K562 (cell line): ENCODE results near the gene TRNP1. TPM values are rescaled to one million over a fixed set of nuclear protein-coding genes. Genes with fewer than 3 reads are reported as not detected.

ENCODE experiments used
- ATAC-seq: fragments of 200-7000 bp; cut with Tn5 transposase; 3 replicates; pipeline ENCODE4 v1.9.1; 2020; ENCODE audit warnings: moderate library complexity
- BruUV-seq: library from RNA; stranded (reverse); fragments of 400-500 nt; replicated peaks from 2 replicates; lab custom pipeline; 2021; lab: Mats Ljungman, UMichigan
- CTCF ChIA-PET: fragments of 300-600 bp; formaldehyde crosslinking; extraction: SDS; loops from one replicate; lab custom pipeline; 2021; ENCODE audit warnings: low intra/inter-chr PET ratio; lab: Yijun Ruan, JAX
- POLR2A ChIA-PET: fragments of 300-600, 350-650 bp; sonication (Branson Sonifier 250); formaldehyde crosslinking; extraction: SDS; loops from one replicate; lab custom pipeline; 2021; ENCODE audit warnings: antibody characterized with exemption, inconsistent platforms; lab: Yijun Ruan, JAX
- DNase-seq, 4 experiments: peaks; one replicate each; pipeline versions ENCODE4 v3.0.0 to v3.0.0-alpha.2; 2011 to 2018; ENCODE audit warnings: low spot score in 3 of 4, mixed read lengths in 3 of 4; ENCODE audit errors: extremely low read depth in 1 of 4
- FAIRE-seq: peaks from 2 replicates; lab custom pipeline; 2011; peaks lifted over from hg19 to GRCh38; lab: Jason Lieb, UNC
- H2AFZ ChIP-seq: 2 replicates; pipeline ENCODE4 v1.6.0; 2011; ENCODE audit warnings: low read depth, low read length, control low read depth, inconsistent platforms
- H3K27ac ChIP-seq: fragments of 200-600 bp; 3 replicates; pipeline ENCODE4 v1.8.0; 2011; ENCODE audit warnings: low read depth, mild to moderate bottlenecking, control low read depth, inconsistent platforms, low read length, moderate library complexity, mixed read lengths; ENCODE audit errors: extremely low read depth
- H3K27me3 ChIP-seq, 2 experiments: fragments of 300-600 bp in 1 of 2; 2 replicates in 1 of 2; 3 replicates in 1 of 2; pipeline versions ENCODE4 v1.6.0 to v1.8.0; 2011; ENCODE audit warnings: inconsistent platforms in 2 of 2, low read length in 2 of 2, mild to moderate bottlenecking in 1 of 2, mixed read lengths in 1 of 2, moderate library complexity in 1 of 2; ENCODE audit not compliant: control insufficient read depth in 2 of 2, insufficient read depth in 2 of 2
- H3K36me3 ChIP-seq: fragments of 300-600 bp; 3 replicates; pipeline ENCODE4 v1.8.0; 2011; ENCODE audit warnings: mild to moderate bottlenecking, low read length, inconsistent platforms; ENCODE audit not compliant: control insufficient read depth, insufficient read depth
- H3K4me1 ChIP-seq, 2 experiments: fragments of 200-600 bp in 1 of 2; replicated peaks in 1 of 2; 2 replicates in 1 of 2; 3 replicates in 1 of 2; pipeline versions ENCODE4 v1.5.1 to v1.8.0; 2011; ENCODE audit warnings: inconsistent platforms in 2 of 2, low read length in 2 of 2, mild to moderate bottlenecking in 1 of 2, mixed read lengths in 1 of 2, moderate library complexity in 1 of 2; ENCODE audit not compliant: control insufficient read depth in 2 of 2, insufficient read depth in 2 of 2
- H3K4me2 ChIP-seq: 2 replicates; pipeline ENCODE4 v1.6.1; 2011; ENCODE audit warnings: low read length, control low read depth, inconsistent platforms, mixed read lengths; ENCODE audit not compliant: insufficient read depth
- H3K4me3 ChIP-seq: fragments of 200-600 bp; sonication (generic), shearing (Covaris generic); 2 replicates; pipeline ENCODE4 v1.5.1; 2016; ENCODE audit warnings: control low read depth, inconsistent platforms
- H3K79me2 ChIP-seq: fragments of 200-600 bp; 3 replicates; pipeline ENCODE4 v1.8.0; 2011; ENCODE audit warnings: low read length, inconsistent platforms; ENCODE audit not compliant: control insufficient read depth, insufficient read depth
- H3K9ac ChIP-seq, 2 experiments: 2 replicates each; pipeline versions ENCODE4 v1.6.0 to v1.6.1; 2011; ENCODE audit warnings: low read depth in 2 of 2, low read length in 2 of 2, control low read depth in 1 of 2, inconsistent platforms in 1 of 2, mild to moderate bottlenecking in 1 of 2, mixed read lengths in 1 of 2; ENCODE audit not compliant: insufficient read depth in 1 of 2
- H3K9me1 ChIP-seq: one replicate; pipeline ENCODE4 v1.6.0; 2011; ENCODE audit warnings: inconsistent platforms, mild to moderate bottlenecking, low read length, moderate library complexity; ENCODE audit not compliant: control insufficient read depth, insufficient read depth
- H3K9me3 ChIP-seq: replicated peaks from 2 replicates; pipeline ENCODE4 v1.5.1; 2011; ENCODE audit warnings: low read depth, low read length, inconsistent platforms; ENCODE audit not compliant: control insufficient read depth, insufficient read depth
- H4K20me1 ChIP-seq: replicated peaks from 2 replicates; pipeline ENCODE4 v1.6.1; 2011; ENCODE audit warnings: low read length, inconsistent platforms, mixed read lengths; ENCODE audit not compliant: control insufficient read depth, insufficient read depth
- BRCA1 ChIP-seq, 2 experiments: fragments of 450-650 bp in 1 of 2; sonication (generic) in 1 of 2; formaldehyde crosslinking in 1 of 2; IDR thresholded peaks; 2 replicates each; pipeline versions ENCODE4 v1.5.0 to v1.6.1; 2017 to 2020; ENCODE audit warnings: mild to moderate bottlenecking in 1 of 2, missing genetic modification reagents in 1 of 2
- CREB1 ChIP-seq, 2 experiments: sonication (generic) in 1 of 2; formaldehyde crosslinking in 1 of 2; IDR thresholded peaks; 2 replicates each; pipeline versions ENCODE4 v1.6.1 to v1.8.0; 2012 to 2022; ENCODE audit warnings: inconsistent platforms in 1 of 2, mild to moderate bottlenecking in 1 of 2, missing genetic modification reagents in 1 of 2, moderate library complexity in 1 of 2
- GMEB1 ChIP-seq: fragments of 250-450 bp; sonication (Bioruptor Pico); IDR thresholded peaks from 2 replicates; pipeline ENCODE4 v1.4.0; 2020; ENCODE audit warnings: mild to moderate bottlenecking
- KAT7 ChIP-seq: sonication (generic); formaldehyde crosslinking; IDR thresholded peaks from 2 replicates; pipeline ENCODE4 v1.8.0; 2022; ENCODE audit warnings: missing genetic modification reagents, mild to moderate bottlenecking, borderline replicate concordance
- KHSRP ChIP-seq: fragments of 450-650 bp; IDR thresholded peaks from 2 replicates; pipeline ENCODE4 v1.6.1; 2017
- SAP30 ChIP-seq: fragments of 200-600 bp; sonication (generic); IDR thresholded peaks from 2 replicates; pipeline ENCODE4 v1.6.1; 2012; ENCODE audit warnings: borderline replicate concordance, low read depth, mild to moderate bottlenecking, moderate library complexity, low read length, control low read depth, inconsistent platforms; ENCODE audit not compliant: insufficient read depth, poor library complexity, severe bottlenecking
- ZBTB1 ChIP-seq: sonication (generic); formaldehyde crosslinking; IDR thresholded peaks from 2 replicates; pipeline ENCODE4 v1.8.1; 2023; ENCODE audit warnings: missing genetic modification reagents, low read depth, mild to moderate bottlenecking, borderline replicate concordance
- ZFX ChIP-seq: sonication (generic); formaldehyde crosslinking; IDR thresholded peaks from 2 replicates; pipeline ENCODE4 v1.8.0; 2022; ENCODE audit warnings: mild to moderate bottlenecking, missing genetic modification reagents, moderate library complexity
- ZNF398 ChIP-seq: fragments of 250-450 bp; sonication (Bioruptor Pico); IDR thresholded peaks from 2 replicates; pipeline ENCODE4 v1.8.0; 2021; ENCODE audit warnings: moderate library complexity, mild to moderate bottlenecking, inconsistent platforms
- WGBS: fragments of 100-300 bp; shearing (Covaris generic); methylation state at CpG from one replicate; pipeline ENCODE4 v1.1.6; 2016; ENCODE audit warnings: low coverage, mixed read lengths; ENCODE audit not compliant: insufficient coverage; ENCODE audit errors: missing lambda C conversion rate; 5-methylcytosine and 5-hydroxymethylcytosine counted together
- in situ Hi-C: fragments of 300-500 bp; cut with MboI; formaldehyde crosslinking; loops from 4 replicates; pipeline ENCODE4 v1.15.0; 2018; ENCODE audit warnings: inconsistent platforms, mixed read lengths
- intact Hi-C: fragments of 100-400 bp; cut with micrococcal nuclease; formaldehyde crosslinking; loops from 2 replicates; pipeline ENCODE4 v1.14.2; 2022
- polyA plus RNA-seq, 8 experiments: library from polyadenylated mRNA; depleted of rRNA in 4 of 8; stranded (reverse) in 5 of 8; unstranded in 3 of 8; fragments of >200 nt; fragmentation: Nextera tagmentation in 2 of 8; fragmentation: Illumina TruSeq in 1 of 8; extraction: Ambion mirVana in 2 of 8; extraction: Trizol in 1 of 8; gene quantifications; 2 replicates each; pipeline versions ENCODE4 v1.2.1 to v1.2.3, GENCODE V29; 2011 to 2014; ENCODE audit warnings: inconsistent platforms in 1 of 8, missing spikeins in 1 of 8
- total RNA-seq, 7 experiments: library from RNA; depleted of rRNA in 6 of 7; stranded (reverse); fragments of >200 nt in 6 of 7; fragmentation: Illumina TruSeq in 2 of 7; extraction: Trizol in 2 of 7; gene quantifications; 2 replicates each; pipeline versions ENCODE4 v1.2.1 to v1.2.3, GENCODE V29; 2011 to 2021; ENCODE audit warnings: low replicate concordance in 1 of 7

Gene TRNP1
- total and polyA plus RNA-seq, 9 of the 15 experiments (the other 6 are each of a cell fraction or from before 2014, with no cell fraction given), result 0.03 to 1.3 (median 0.95) TPM

GRCh38 chr1:27010226-27010994 lies 16.9 kb downstream of the TRNP1 start:
- FAIRE-seq (no peak), DNase-seq (no peak), ATAC-seq (no peak)
- Histone ChIP-seq H3K36me3 (no peaks in the 10 kb centered on the region), H3K27me3 (no peaks in the 10 kb centered on the region), H3K9me1 (peaks cover 5% of the 10 kb centered on the region), H3K27ac (no peak overlapping the region), H2AFZ (no peak overlapping the region), H4K20me1 (peaks cover 7% of the 10 kb centered on the region; the same call in 1 of the 2 replicates), H3K4me3 (no peak overlapping the region), H3K9me3 (no peaks in the 10 kb centered on the region), H3K9ac (peak overlapping the region in 1 of 2 experiments; percentile 73; a peak in 1 of 4 replicates), H3K4me2 (peak overlapping the region; percentile 10; the same call in 1 of the 2 replicates), H3K79me2 (no peaks in the 10 kb centered on the region), H3K4me1 (peaks cover 31 to 56% of the 10 kb centered on the region in 2 experiments; a peak in 4 of 5 replicates)
- in situ Hi-C loops, result no loop called here
- CTCF ChIA-PET, result no interaction called here
- BruUV-seq, result no TSS peak
- 48% methylated on average over 3 of the region's 5 CpGs for WGBS
- POLR2A ChIA-PET, result interaction anchor here (1.3 kb wide), 1 partner anchor 15 kb away, joined by 3 read pairs; no protein-coding TSS in a partner anchor
- TF ChIP-seq ZBTB1 (CRISPR knock-in tag) (0 out of 2 replicates have a peak, but pooled peaks have one; percentile 49), CREB1 (IDR thresholded peaks at IDR 0.05) (no peak), CREB1 (CRISPR knock-in tag; IDR thresholded peaks at IDR 0.05) (peak; percentile 35; the same call in 1 of the 2 replicates), ZNF398 (CRISPR knock-in tag) (no peak), GMEB1 (CRISPR knock-in tag) (no peak), BRCA1 (IDR thresholded peaks at IDR 0.05) (no peak), BRCA1 (CRISPR knock-in tag; IDR thresholded peaks at IDR 0.05) (peak; percentile 43; the same call in 1 of the 2 replicates), KHSRP (no peak), KAT7 (0 out of 2 replicates have a peak, but pooled peaks have one; percentile 65), ZFX (CRISPR knock-in tag) (peak; percentile 17; the same call in 1 of the 2 replicates), SAP30 (peak; percentile 5)
- intact Hi-C loops, result no loop called here
